ENCODE results near the gene SPON1. TPM values are rescaled to one million over a fixed set of nuclear protein-coding genes. Genes with fewer than 3 reads are reported as not detected.
"Not testable (repeated sequence)": the region's sequence is repeated elsewhere in the genome, so short reads cannot be mapped to it uniquely, and the experiment has no call there.

The SPON1 gene
- total RNA-seq, 2 donors from 2014 or later, result 4.8 to 7.3 TPM

DNA sequence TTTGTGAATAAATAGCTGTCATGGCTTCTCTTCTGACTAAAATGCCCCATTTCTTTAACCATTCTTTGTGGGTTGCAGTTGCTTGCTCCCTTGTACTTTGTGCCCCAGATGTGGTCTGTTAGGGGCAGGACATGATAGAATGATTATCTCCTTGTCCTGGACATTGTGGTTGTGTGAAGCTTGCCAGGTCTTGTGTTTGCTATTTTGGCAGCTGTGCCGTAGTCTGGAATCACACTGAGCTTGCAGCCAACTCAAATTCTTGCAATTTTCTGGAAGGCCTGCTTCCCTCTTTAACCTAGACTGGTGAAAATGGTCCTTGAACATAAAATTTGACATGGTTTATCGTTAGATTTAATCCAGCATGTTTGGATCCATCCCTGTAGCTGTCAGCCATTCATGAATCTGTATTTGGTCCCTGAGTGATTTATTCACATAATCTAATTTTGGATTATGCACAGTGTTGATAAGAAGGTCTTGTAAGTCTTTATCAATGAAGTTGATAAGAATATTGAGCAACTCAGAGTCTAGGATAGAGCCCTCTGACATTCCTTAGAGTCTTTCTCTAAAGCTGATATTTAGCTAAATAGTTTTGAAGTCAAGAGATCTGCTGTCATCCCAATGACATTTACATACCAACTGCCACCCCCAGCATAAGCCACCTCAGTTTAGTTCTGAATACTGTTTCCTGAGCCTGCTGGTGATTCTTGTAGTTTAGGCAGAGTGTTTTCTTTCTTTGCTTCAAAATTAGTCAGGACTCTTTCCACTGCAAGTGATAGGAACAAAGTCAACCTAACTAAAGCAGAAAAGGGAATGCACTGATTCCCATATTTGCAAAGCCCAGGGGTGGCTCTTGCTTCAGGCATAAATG lies 9.8 kb downstream of the SPON1 start:
- no peak overlapping the region for H3K27ac Mint-ChIP-seq
- no peak overlapping the region for H3K4me3 Mint-ChIP-seq
- no peak for ATAC-seq
- no peaks in the 10 kb centered on the region for H3K9me3 ChIP-seq (ENCODE audit: control insufficient read depth, low read length, poor library complexity, severe bottlenecking)
- H3K36me3 Mint-ChIP-seq (ENCODE audit: low read depth), result peaks cover 2% of the 10 kb centered on the region
- peaks cover 11% of the 10 kb centered on the region for H3K4me1 Mint-ChIP-seq
- DNase-seq, result no peak
- H3K27me3 Mint-ChIP-seq, result peaks cover 13% of the 10 kb centered on the region

DNA sequence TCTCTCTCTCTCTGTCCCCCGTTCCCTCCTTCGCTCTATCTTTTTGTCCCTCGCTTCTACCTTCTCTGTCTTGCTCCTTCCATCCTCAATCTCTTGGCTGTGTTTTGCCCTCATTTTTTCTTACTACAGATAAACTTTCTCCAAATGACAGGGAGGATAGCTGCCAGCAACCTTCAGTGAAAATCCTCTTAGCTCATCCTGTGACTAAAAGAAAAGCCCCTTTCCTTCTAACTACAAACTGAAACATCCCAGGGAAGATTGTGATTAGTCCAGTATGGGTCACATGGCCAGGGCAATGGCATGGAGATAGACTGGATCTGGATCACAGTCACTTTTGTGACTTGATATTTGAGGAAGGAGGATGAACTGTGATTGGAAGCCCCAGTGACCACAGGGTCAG lies 10.4 kb downstream of the SPON1 start:
- no peak for ATAC-seq
- Mint-ChIP-seq H3K27ac (peak overlapping the region; percentile 27), H3K27me3 (peaks cover 13% of the 10 kb centered on the region), H3K4me1 (peaks cover 11% of the 10 kb centered on the region), H3K36me3 (ENCODE audit: low read depth) (peaks cover 2% of the 10 kb centered on the region), H3K4me3 (no peak overlapping the region)
- DNase-seq, result no peak
- no peaks in the 10 kb centered on the region for H3K9me3 ChIP-seq (ENCODE audit: control insufficient read depth, low read length, poor library complexity, severe bottlenecking)

DNA sequence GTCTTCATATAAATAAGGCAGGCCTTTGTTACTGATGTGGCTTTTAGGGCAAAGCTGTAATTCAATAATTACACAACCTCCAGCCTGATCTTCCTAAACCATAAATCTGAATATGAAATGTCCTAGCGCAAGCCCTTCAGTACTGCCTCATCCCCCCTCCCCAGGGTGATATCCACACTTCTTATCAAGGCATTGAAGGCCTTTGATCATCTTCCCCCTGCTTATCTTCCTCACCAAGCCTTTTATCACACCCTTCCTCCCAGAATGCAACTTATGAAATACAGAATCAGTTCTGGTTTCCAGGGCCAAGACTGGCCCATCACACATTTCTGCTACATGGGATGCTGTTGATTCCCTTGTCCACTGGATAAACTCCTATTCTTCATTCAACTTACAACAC lies 12.1 kb downstream of the SPON1 start:
- no peaks in the 10 kb centered on the region for H3K9me3 ChIP-seq (ENCODE audit: control insufficient read depth, low read length, poor library complexity, severe bottlenecking)
- H3K27me3 Mint-ChIP-seq, result peaks cover 22% of the 10 kb centered on the region
- ATAC-seq (no peak), DNase-seq (no peak)
- peaks cover 6% of the 10 kb centered on the region for H3K4me1 Mint-ChIP-seq
- peaks cover 2% of the 10 kb centered on the region for H3K36me3 Mint-ChIP-seq (ENCODE audit: low read depth)
- H3K4me3 Mint-ChIP-seq, result no peak overlapping the region
- no peak overlapping the region for H3K27ac Mint-ChIP-seq

DNA sequence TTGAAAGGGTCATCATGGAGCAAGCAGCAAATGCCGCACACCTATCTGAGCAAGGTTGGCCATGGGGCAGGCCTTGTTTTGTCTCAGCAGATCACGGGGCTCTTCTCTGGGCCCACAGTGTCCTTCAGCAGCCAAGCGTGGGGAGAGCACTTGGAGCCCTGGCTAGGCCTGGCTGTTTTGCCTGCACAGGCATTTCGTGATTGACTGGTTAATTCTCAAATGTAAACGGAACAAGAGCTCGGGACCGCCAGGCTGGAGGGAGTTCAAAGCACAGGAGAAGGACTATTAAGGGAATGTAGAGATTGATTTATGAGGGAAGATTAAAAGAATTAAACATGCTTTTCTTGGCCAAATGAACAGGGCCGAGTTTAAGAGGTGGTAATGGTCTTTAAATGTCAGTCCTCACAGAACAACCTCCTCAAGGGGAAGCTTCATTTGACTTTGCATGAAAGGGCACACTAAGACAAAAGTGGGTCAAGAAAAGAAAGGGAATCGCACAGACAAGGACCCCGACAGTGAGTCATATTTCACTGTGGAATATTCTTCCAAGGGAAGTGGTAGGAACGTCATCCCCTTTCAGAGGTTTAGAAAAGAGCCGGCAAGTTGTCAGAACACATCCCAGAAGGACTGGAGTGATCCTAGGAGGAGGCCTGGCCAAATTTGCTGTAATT lies 20.7 kb downstream of the SPON1 start:
- ATAC-seq (no peak), DNase-seq (no peak)
- no peaks in the 10 kb centered on the region for H3K36me3 Mint-ChIP-seq (ENCODE audit: low read depth)
- no peak overlapping the region for H3K27ac Mint-ChIP-seq
- no peak overlapping the region for H3K4me3 Mint-ChIP-seq
- H3K9me3 ChIP-seq (ENCODE audit: control insufficient read depth, low read length, poor library complexity, severe bottlenecking), result no peaks in the 10 kb centered on the region
- peaks cover 15% of the 10 kb centered on the region for H3K27me3 Mint-ChIP-seq
- H3K4me1 Mint-ChIP-seq, result no peaks in the 10 kb centered on the region

DNA sequence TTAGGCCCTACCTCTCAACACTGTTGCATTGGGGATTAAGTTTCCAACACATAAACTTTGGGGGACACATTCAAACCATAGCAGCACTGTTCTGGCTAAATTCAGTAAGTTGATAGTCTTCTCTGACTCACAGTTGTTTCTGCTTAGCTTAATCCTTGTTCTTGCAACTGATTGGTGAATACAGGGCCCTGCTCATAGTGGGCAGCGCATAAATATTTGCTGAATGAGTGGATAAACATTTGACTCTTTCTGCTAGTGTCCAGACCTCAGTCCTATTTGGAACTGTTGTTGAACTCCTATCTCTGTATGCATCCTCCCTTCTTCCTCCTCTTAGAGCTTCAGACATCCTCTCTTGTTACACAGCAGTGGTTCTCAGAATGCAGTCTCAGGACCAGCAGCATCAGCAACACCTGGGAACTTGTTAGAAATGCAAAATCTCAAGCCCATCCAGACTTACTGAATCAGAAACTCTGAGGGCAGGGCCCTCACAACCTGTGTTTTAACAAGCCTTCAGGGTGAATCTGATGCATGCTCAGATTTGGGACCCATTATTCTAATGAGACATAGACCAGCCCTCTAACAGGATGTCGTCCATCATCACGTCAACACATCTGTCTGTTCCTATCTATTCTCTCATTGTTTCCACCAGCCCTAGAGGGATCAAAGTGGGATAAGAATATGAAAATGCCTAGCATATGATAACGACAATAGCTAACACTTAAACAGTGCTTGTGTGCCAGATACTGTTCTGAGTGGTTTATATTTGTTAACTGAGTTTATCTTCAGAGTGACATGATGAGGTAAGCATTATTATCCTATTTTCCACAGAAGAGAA lies 22.3 kb downstream of the SPON1 start:
- H3K9me3 ChIP-seq (ENCODE audit: control insufficient read depth, low read length, poor library complexity, severe bottlenecking), result no peaks in the 10 kb centered on the region
- peaks cover 2% of the 10 kb centered on the region for H3K36me3 Mint-ChIP-seq (ENCODE audit: low read depth)
- DNase-seq, result no peak
- H3K4me3 Mint-ChIP-seq, result no peak overlapping the region
- no peaks in the 10 kb centered on the region for H3K27me3 Mint-ChIP-seq
- H3K27ac Mint-ChIP-seq, result peak overlapping the region; percentile 32
- ATAC-seq, result no peak
- H3K4me1 Mint-ChIP-seq, result no peaks in the 10 kb centered on the region

DNA sequence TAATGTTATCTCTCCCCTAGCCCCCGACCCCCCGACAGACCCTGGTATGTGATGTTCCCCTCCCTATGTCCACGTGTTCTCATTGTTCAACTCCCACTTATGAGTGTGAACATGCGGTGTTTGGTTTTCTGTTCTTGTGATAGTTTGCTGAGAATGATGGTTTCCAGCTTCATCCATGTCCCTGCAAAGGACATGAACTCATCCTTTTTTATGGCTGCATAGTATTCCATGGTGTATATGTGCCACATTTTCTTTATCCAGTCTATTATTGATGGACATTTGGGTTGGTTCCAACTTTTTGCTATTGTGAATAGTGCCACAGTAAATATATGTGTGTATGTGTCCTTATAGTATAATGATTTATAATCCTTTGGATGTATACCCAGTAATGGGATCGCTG lies 24.2 kb downstream of the SPON1 start:
- not testable (repeated sequence) for H3K4me3 Mint-ChIP-seq, ATAC-seq, H3K27ac Mint-ChIP-seq

DNA sequence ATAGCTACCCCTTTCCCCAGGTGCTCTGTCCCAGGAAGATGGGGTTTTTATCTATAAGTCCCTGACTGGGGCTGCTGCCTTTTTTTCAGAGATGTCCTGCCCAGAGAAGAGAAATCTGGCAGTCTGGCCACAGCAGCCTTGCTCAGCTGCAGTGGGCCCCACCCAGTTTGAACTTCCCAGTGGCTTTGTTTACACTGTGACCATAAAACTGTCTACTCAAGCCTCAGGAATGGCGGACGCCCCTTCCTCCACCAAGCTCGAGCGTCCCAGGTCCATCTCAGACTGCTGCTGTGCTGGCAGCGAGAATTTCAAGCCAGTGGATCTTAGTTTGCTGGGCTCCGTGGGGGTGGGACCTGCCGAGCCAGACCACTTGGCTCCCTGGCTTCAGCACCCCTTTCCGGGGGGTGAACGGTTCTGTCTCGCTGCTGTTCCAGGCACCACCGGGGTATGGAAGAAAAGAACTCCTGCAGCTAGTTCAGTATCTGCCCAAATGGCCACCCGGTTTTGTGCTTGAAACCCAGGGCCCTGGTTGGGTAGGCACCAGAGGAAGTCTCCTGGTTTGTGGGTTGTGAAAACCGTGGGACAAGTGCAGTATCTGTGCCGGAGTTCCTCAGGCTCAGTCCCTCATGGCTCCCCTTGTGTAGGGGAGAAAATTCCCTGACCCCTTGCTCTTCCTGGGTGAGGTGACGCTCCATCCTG lies 29.8 kb downstream of the SPON1 start:
- H3K4me1 Mint-ChIP-seq; H3K4me3 Mint-ChIP-seq; H3K9me3 ChIP-seq (ENCODE audit: control insufficient read depth, low read length, poor library complexity, severe bottlenecking); ATAC-seq; H3K36me3 Mint-ChIP-seq (ENCODE audit: low read depth); H3K27me3 Mint-ChIP-seq; H3K27ac Mint-ChIP-seq; DNase-seq: not testable (repeated sequence)

More for the DNA sequence above, 24.2 kb downstream of the SPON1 start:
- H3K4me1 Mint-ChIP-seq; DNase-seq; H3K36me3 Mint-ChIP-seq (ENCODE audit: low read depth); H3K9me3 ChIP-seq (ENCODE audit: control insufficient read depth, low read length, poor library complexity, severe bottlenecking); H3K27me3 Mint-ChIP-seq: not testable (repeated sequence)

DNA sequence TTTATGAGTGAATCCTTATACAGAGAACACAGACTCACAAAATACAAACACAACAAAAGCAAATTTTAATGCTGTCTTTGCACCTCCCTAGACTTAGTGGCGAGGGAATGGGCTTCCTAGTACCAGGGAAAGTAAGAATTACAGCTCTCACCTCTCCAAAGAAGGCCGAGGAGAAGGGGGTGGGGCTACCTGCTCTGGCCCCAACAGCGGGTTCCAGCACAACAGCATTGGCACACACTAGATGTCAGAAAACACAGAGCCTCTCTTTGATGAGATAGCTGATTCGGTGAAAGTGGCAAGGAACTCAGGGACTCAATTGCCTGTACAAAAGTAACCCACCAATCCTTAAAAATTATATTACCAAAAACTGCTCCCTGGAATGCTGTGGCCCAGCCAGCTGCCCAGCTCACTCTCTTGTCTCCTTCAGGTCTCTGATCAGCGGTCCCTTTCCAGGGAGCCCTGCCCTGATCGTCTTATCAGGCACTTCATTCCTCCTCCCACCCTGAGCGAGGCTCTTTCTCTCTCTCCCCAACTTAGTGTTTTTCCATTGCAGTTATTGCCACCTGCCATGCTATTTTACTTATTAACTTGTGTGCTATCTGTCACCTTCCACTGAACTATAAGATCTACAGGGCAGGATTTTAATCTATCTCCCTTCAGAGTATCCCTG lies 30.7 kb downstream of the SPON1 start:
- DNase-seq (no peak), ATAC-seq (no peak)
- Mint-ChIP-seq H3K36me3 (ENCODE audit: low read depth) (peaks cover 2% of the 10 kb centered on the region), H3K4me1 (no peaks in the 10 kb centered on the region), H3K27ac (no peak overlapping the region), H3K4me3 (no peak overlapping the region), H3K27me3 (peaks cover 6% of the 10 kb centered on the region)
- H3K9me3 ChIP-seq (ENCODE audit: control insufficient read depth, low read length, poor library complexity, severe bottlenecking), result no peaks in the 10 kb centered on the region

DNA sequence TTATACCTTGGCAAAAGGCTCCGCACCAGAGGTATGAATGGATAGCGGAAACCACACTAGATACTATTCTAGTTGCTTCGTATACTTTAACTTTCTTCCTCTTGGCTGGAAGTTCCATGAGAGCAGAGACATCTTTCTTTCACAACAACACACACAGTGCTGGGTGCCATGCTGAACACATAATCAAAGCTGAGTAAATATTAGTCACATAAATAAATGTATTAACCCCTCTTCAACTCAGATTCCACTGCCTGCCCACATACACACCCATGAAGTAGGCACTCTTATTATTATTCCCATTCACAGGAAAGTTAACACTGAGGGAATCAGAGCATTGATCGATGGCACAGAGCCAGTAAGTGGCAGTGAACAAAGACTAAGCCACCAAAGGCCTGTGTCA lies 35.4 kb downstream of the SPON1 start:
- Mint-ChIP-seq H3K36me3 (ENCODE audit: low read depth) (peaks cover under 1% of the 10 kb centered on the region), H3K27me3 (peaks cover 6% of the 10 kb centered on the region), H3K4me1 (no peaks in the 10 kb centered on the region), H3K27ac (no peak overlapping the region), H3K4me3 (no peak overlapping the region)
- ATAC-seq (no peak), DNase-seq (no peak)
- H3K9me3 ChIP-seq (ENCODE audit: control insufficient read depth, low read length, poor library complexity, severe bottlenecking), result peaks cover 7% of the 10 kb centered on the region

DNA sequence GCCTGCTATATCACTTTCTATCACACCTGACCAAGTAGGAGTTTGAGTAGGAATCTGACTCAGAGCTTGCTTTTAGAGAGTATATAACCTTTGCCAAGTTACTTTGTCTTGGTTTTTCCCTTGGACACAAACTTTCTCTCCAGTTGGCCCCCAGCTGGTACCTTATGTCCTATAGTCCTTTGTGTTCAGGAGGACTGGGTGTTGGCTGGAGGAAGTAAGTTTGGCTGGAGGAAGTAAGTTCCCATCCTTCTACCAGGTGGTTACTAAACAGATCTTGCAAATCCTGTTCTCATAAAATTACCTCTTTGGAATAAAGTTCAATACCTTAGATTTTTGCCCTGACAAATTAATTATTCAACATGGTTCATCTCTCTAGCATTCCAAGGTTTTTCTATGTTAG lies 37.2 kb downstream of the SPON1 start:
- no peak overlapping the region for H3K4me3 Mint-ChIP-seq
- no peak overlapping the region for H3K27ac Mint-ChIP-seq
- H3K4me1 Mint-ChIP-seq, result no peaks in the 10 kb centered on the region
- DNase-seq (no peak), ATAC-seq (no peak)
- H3K36me3 Mint-ChIP-seq (ENCODE audit: low read depth), result peaks cover 3% of the 10 kb centered on the region
- H3K9me3 ChIP-seq (ENCODE audit: control insufficient read depth, low read length, poor library complexity, severe bottlenecking), result peaks cover 7% of the 10 kb centered on the region
- H3K27me3 Mint-ChIP-seq, result no peaks in the 10 kb centered on the region

DNA sequence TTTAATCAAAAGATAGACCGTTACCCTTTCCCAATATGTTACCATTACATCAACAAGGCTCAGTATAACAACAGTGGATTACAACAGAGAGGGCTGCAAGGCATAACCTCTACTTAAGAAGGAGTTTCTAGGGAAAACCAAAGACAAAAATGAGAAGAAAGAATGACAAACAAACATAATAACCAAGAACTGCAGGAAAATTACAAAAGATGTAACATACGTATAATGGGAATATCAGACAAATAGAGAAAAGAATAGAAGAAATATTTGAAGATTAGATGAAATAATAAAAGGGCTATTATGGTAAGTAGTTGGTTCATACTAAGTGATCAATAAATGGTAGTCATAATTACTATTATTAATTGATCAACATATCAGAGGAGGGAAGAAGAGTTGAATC lies 39.1 kb downstream of the SPON1 start:
- H3K4me3 Mint-ChIP-seq, result no peak overlapping the region
- peaks cover 3% of the 10 kb centered on the region for H3K36me3 Mint-ChIP-seq (ENCODE audit: low read depth)
- no peak overlapping the region for H3K27ac Mint-ChIP-seq
- DNase-seq, result no peak
- H3K4me1 Mint-ChIP-seq, result no peaks in the 10 kb centered on the region
- ATAC-seq, result no peak
- H3K9me3 ChIP-seq (ENCODE audit: control insufficient read depth, low read length, poor library complexity, severe bottlenecking), result peaks cover 7% of the 10 kb centered on the region
- H3K27me3 Mint-ChIP-seq, result no peaks in the 10 kb centered on the region

DNA sequence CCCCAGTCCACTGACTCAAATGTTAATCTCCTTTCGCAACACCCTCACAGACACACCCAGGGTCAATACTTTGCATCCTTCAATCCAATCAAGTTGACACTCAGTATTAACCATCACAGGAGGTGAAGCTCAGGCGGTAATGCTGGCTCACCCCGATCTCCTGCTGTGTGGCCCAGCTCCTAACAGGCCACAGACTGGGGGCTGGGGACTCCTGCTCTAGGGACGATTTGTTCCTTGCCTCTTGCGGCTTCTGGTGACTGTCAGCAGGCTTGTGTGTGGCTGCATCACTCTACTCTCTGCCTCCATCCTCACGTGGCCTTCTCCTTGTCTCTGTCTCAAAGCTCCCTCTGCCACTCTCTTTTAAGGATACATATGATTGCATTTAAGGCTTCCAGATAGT lies 45.0 kb downstream of the SPON1 start:
- H3K36me3 Mint-ChIP-seq (ENCODE audit: low read depth), result peaks cover 3% of the 10 kb centered on the region
- H3K4me1 Mint-ChIP-seq, result peaks cover 2% of the 10 kb centered on the region
- ATAC-seq (no peak), DNase-seq (no peak)
- H3K9me3 ChIP-seq (ENCODE audit: control insufficient read depth, low read length, poor library complexity, severe bottlenecking), result no peaks in the 10 kb centered on the region
- H3K4me3 Mint-ChIP-seq, result no peak overlapping the region
- H3K27ac Mint-ChIP-seq, result no peak overlapping the region
- H3K27me3 Mint-ChIP-seq, result no peaks in the 10 kb centered on the region
